PC-9 (cell line): ENCODE data around the gene MLANA.

ENCODE experiments used
- CTCF ChIP-seq: fragments of 200-600 bp; sonication (generic); conservative IDR thresholded peaks from 2 replicates; pipeline ENCODE4 v1.6.1; 2017; ENCODE audit warnings: mixed run types, antibody characterized with exemption, mild to moderate bottlenecking, moderate library complexity
- EZH2 ChIP-seq: fragments of 200-600 bp; sonication (generic); IDR thresholded peaks from 2 replicates; pipeline ENCODE4 v1.8.0; 2017; ENCODE audit warnings: antibody characterized with exemption, low read depth

GRCh38 chr9:5870020-5870339 lies 20.7 kb upstream of the MLANA start:
- TF ChIP-seq EZH2 (no peak), CTCF (0 out of 2 replicates have a peak, but pooled peaks have one; percentile 1)
